ENCODE results near the gene HIGD2A.

- no peak for TF ChIP-seq GATA2 (IDR thresholded peaks at IDR 0.05; ENCODE audit: low read depth, low read length)
- TF ChIP-seq GATA3 (IDR thresholded peaks at IDR 0.05; ENCODE audit: low read depth, low read length) = no peak
Measured at GRCh38 chr5:176425791-176426190, 37.2 kb downstream of the HIGD2A start.
